ENCODE results near the gene ACR. TPM values are rescaled to one million over a fixed set of nuclear protein-coding genes. Genes with fewer than 3 reads are reported as not detected.

ACR gene
- total RNA-seq, 1 donor from 2014 or later = not detected

DNA sequence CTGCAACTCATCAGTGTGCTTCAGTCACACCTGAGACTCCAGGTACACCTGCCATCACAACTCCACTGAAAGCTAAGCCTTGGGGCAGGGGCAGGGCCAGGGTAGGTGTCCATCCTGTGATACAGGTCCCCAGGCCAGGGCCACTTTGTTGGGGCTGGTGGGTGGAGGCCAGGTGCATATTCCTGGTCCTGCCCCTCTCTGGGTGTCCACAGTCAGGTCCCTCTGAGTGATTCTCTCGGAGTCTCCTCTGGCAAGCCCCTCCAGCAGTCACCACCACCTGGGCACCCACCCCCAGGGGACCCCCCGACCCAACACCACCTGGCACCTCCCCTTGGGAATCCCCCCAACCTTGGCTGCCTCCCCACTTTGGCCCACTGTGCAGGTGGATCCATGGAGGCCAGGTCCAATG is 9.5 kb upstream of the ACR start:
- TF ChIP-seq, protein P1, sequence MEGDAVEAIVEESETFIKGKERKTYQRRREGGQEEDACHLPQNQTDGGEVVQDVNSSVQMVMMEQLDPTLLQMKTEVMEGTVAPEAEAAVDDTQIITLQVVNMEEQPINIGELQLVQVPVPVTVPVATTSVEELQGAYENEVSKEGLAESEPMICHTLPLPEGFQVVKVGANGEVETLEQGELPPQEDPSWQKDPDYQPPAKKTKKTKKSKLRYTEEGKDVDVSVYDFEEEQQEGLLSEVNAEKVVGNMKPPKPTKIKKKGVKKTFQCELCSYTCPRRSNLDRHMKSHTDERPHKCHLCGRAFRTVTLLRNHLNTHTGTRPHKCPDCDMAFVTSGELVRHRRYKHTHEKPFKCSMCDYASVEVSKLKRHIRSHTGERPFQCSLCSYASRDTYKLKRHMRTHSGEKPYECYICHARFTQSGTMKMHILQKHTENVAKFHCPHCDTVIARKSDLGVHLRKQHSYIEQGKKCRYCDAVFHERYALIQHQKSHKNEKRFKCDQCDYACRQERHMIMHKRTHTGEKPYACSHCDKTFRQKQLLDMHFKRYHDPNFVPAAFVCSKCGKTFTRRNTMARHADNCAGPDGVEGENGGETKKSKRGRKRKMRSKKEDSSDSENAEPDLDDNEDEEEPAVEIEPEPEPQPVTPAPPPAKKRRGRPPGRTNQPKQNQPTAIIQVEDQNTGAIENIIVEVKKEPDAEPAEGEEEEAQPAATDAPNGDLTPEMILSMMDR (conservative IDR thresholded peaks at IDR 0.05; ENCODE audit: low read depth, low read length) = no peak
- no peak overlapping the region for H3K4me3 ChIP-seq (ENCODE audit: low read depth, low read length)
- DNase-seq (ENCODE audit: low read depth) = no peak

DNA sequence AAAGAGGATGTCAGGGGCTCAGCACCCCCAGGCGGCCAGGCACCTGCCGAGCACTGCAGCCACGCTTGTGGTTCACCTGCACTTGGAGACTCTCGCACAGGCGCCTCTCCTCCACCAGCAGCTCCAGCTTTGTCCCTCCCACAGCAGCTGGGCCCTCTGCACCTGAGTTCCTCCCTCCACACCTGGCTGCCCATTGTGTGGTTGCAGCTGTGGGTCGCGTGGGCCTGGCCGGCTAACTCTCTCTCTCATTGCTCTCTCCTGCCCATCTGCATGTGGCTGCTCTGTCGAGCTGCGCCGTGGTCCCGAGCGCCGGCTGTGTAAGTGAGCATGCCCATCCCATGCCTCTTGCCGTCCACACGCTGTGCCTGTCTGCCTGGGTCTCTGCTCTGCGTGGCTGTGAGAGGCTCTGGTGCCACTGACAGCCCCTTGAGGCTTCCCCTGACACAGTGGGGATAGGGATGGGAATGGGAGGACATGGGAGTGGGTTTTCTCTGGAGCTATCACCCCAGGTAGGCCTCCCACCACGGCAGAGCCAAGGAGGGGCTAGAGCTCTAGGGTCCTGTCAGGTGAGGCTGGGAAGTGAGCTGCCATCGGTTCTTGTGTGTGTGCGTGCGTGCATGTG is 8.5 kb upstream of the ACR start:
- no peak overlapping the region for H3K4me3 ChIP-seq (ENCODE audit: low read depth, low read length)
- DNase-seq (ENCODE audit: low read depth) = no peak
- TF ChIP-seq, protein P1 (conservative IDR thresholded peaks at IDR 0.05; ENCODE audit: low read depth, low read length) = no peak

DNA sequence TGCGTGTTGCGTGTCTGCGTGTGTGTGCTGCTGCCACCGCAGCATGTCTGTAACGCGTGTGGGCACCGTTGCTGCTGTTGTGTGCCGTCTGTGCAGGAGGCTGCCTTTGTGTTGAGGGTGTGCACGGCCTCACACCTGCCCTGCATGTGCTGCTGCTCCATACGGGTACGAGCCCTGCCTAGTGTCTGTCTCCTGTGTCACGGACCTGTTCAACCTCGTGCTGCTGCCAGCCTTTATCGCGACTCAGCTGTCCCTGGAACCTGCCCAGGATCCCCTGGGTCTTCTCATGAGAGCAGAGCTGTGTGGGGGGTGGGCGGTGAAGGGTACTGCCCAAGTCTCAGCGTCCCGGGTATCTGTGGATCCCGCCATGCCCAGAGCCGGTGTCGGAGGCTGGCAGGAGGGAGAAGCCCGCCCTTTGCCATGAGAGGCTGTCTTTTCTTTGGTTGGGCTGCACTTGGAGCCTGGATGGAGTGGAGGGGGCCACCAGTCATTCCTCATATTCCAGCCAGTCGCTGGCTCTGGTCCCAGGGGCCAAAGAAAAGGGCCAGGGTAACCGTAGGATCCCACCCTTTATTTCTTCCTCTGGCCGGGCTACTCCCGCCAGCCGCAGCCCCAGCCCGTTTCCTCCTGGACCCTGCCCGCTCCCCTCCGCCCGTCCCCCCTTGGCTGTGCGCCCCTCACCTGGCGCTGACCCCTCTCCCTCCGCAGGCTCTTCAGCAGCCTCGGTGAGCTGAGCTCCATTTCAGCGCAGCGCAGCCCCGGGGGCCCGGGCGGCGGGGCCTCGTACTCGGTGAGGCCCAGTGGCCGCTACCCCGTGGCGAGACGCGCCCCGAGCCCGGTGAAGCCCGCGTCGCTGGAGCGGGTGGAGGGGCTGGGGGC is 7.8 kb upstream of the ACR start:
- no peak for DNase-seq (ENCODE audit: low read depth)
- TF ChIP-seq, protein P1 (conservative IDR thresholded peaks at IDR 0.05; ENCODE audit: low read depth, low read length) = no peak
- no peak overlapping the region for H3K4me3 ChIP-seq (ENCODE audit: low read depth, low read length)

DNA sequence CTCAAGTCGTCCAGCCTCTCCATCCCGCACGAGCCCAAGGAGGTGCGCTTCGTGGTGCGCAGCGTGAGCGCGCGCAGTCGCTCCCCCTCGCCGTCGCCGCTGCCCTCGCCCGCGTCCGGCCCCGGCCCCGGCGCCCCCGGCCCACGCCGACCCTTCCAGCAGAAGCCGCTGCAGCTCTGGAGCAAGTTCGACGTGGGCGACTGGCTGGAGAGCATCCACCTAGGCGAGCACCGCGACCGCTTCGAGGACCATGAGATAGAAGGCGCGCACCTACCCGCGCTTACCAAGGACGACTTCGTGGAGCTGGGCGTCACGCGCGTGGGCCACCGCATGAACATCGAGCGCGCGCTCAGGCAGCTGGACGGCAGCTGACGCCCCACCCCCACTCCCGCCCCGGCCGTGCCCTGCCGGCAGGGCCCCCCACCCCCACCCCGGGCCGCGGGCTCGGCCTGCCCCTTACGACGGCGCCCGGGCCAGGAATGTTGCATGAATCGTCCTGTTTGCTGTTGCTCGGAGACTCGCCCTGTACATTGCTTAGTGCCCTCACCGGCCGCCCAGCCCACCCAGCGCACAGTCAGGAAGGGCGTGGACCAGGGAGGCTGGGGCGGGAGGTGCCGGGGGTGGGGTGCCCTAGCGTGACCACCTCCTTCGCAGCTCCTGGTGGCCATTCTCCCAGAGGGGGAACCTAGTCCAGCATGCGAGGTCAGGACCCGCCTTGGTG is 6.9 kb upstream of the ACR start:
- no peak overlapping the region for H3K4me3 ChIP-seq (ENCODE audit: low read depth, low read length)
- TF ChIP-seq, protein P1 (conservative IDR thresholded peaks at IDR 0.05; ENCODE audit: low read depth, low read length) = no peak
- DNase-seq (ENCODE audit: low read depth) = no peak

DNA sequence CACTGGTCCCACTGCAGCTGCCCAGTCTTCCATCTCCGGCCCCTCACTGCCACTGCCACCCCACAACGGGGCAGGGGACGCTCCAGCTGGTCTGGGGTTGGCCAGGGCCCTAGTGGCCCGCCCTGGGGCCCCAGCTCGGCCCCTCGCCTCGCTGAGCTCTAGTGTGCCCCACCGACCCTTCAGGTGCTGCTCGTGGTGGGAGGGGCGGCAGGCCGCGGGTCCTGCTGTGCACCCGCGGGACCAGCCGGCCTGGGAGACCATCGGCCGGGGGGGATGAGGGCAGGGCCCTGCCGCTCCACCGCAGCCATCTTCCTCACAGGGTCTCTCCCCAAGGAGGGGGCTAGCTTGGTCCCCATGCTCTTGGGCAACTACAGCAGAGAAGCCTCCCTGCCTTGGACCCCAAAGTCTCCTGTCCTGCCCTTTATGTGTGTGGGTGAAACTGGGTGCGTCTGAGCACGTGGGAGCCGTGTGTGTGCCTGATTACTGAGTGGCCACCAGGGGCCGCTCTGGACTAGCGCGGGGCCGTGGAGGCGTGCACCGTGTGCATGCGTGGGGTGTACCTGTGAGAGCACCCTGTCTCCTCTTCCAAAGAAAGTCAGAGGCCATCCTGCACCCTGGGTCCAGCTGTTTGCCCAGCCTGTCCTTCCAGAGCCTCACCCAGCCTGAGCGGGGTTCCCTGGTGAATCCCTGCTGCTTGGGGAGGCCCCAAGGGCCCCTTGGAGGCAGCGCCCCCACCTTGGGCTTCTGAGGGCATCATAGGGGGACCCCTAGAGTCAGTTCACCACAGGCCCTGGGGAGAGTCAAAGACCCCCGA is 6.0 kb upstream of the ACR start:
- no peak overlapping the region for H3K4me3 ChIP-seq (ENCODE audit: low read depth, low read length)
- no peak for DNase-seq (ENCODE audit: low read depth)
- TF ChIP-seq, protein P1 (conservative IDR thresholded peaks at IDR 0.05; ENCODE audit: low read depth, low read length) = peak; percentile 80

DNA sequence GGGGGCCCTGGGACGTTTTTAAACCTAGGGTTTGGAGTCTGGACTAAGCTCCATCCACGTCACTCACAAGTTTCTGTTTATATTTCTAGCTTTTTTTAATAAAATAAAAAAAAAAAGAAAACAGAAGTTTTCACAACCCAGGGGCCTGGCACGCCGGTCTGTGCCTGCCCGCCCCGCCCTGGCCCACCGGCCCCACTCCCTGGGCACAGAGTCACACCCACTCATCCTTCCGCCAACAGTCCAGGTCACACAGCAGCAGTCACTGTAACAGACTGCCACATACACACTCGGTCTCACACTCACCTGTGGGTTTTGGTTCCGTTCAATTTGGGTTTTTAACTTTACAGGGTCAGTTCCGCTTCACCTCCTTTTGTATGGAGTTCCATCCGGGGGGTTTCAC is 5.3 kb upstream of the ACR start:
- H3K4me3 ChIP-seq (ENCODE audit: low read depth, low read length) = no peak overlapping the region
- no peak for DNase-seq (ENCODE audit: low read depth)
- TF ChIP-seq, protein P1 (conservative IDR thresholded peaks at IDR 0.05; ENCODE audit: low read depth, low read length) = no peak

All from epithelial cell of proximal tubule (primary cell).